Gastroesophageal sphincter (tissue), 4 donors: ENCODE results near the gene PGGT1B. TPM values are rescaled to one million over a fixed set of nuclear protein-coding genes. Genes with fewer than 3 reads are reported as not detected.

Source experiments
- ATAC-seq: fragments of 150-250 bp; one replicate; pipeline ENCODE4 v1.9.1; 2016; ENCODE audit warnings: mild to moderate bottlenecking, moderate library complexity
- H3K27ac ChIP-seq, 4 donors: fragments of 200-600 bp; sonication (generic) in 3 of 4; 1 replicate in 3 of 4; 2 replicates in 1 of 4; pipeline ENCODE4 v1.5.1; 2016 to 2019
- H3K27me3 ChIP-seq: fragments of 200-600 bp; sonication (generic); one replicate; pipeline ENCODE4 v1.5.1; 2019
- H3K36me3 ChIP-seq, 2 donors: fragments of 200-600 bp; sonication (generic); one replicate each; pipeline ENCODE4 v1.5.1; 2019; ENCODE audit warnings: control low read depth in 1 of 2
- H3K4me1 ChIP-seq, 3 donors: fragments of 200-600 bp; sonication (generic); 1 replicate in 2 of 3; 2 replicates in 1 of 3; pipeline ENCODE4 v1.5.1; 2016 to 2019; ENCODE audit warnings: control low read depth in 2 of 3
- H3K4me3 ChIP-seq, 2 donors: fragments of 200-600 bp; sonication (generic); one replicate each; pipeline ENCODE4 v1.5.1; 2019; ENCODE audit warnings: mild to moderate bottlenecking in 1 of 2, moderate library complexity in 1 of 2
- H3K9me3 ChIP-seq, 3 donors: fragments of 200-600 bp; sonication (generic); one replicate each; pipeline ENCODE4 v1.5.1; 2017 to 2019; ENCODE audit warnings: control low read depth in 2 of 3
- CTCF ChIP-seq, 4 experiments: fragments of 200-600 bp in 2 of 4; fragments of 450-650 bp in 2 of 4; sonication (generic) in 1 of 4; IDR thresholded peaks; one replicate each; pipeline ENCODE4 v1.5.1; 2017 to 2019; ENCODE audit warnings: antibody characterized with exemption in 4 of 4, mild to moderate bottlenecking in 2 of 4, moderate library complexity in 2 of 4
- EP300 ChIP-seq: sonication (generic); formaldehyde crosslinking; IDR thresholded peaks from one replicate; pipeline ENCODE4 v1.6.1; 2017; ENCODE audit warnings: antibody characterized with exemption, mild to moderate bottlenecking
- POLR2A ChIP-seq, 2 donors: fragments of 450-650 bp; IDR thresholded peaks; one replicate each; pipeline ENCODE4 v1.6.1; 2017; ENCODE audit warnings: antibody characterized with exemption in 2 of 2, mild to moderate bottlenecking in 2 of 2, moderate library complexity in 1 of 2
- POLR2AphosphoS5 ChIP-seq: sonication (generic); formaldehyde crosslinking; IDR thresholded peaks from one replicate; pipeline ENCODE4 v1.6.1; 2017; ENCODE audit warnings: antibody characterized with exemption
- WGBS, 2 donors: methylation state at CpG; one replicate each; pipeline ENCODE4 v1.1.5; 2018; ENCODE audit warnings: low coverage in 1 of 2; 5-methylcytosine and 5-hydroxymethylcytosine counted together
- total RNA-seq, 4 donors: library from RNA; depleted of rRNA; stranded (reverse); fragments of >200 nt; gene quantifications; one replicate each; pipeline ENCODE4 v1.1.0, GENCODE V29; 2016

The PGGT1B gene
- total RNA-seq, 4 donors from 2014 or later, result 9.9 to 14.9 (median 11.6) TPM

GRCh38 chr5:115180165-115180709 lies 82.4 kb downstream of the PGGT1B start:
- Histone ChIP-seq H3K36me3 (no peaks in the 10 kb centered on the region), H3K4me3 (peak overlapping the region; percentile 24 to 57), H3K4me1 (peaks cover 0 to 24% (median 0%) of the 10 kb centered on the region in 3 donors), H3K27ac (peak overlapping the region in 3 of 4 donors; percentile 44 to 60 (median 59)), H3K27me3 (peaks cover 70% of the 10 kb centered on the region), H3K9me3 (no peaks in the 10 kb centered on the region)
- peak; percentile 60 for ATAC-seq
- WGBS, 2 donors, result 0 to 1% methylated on average over 4 to 24 of the region's 54 CpGs
- TF ChIP-seq CTCF (IDR thresholded peaks at IDR 0.05), result no peak
- no peak for TF ChIP-seq POLR2A (IDR thresholded peaks at IDR 0.05)
- TF ChIP-seq EP300, result no peak
- no peak for TF ChIP-seq POLR2AphosphoS5

- ATAC-seq, result peak; percentile 62
- 3% methylated on average over 13 of the region's 56 CpGs; no CpG with 5 or more reads in 1 of the 2 donors for WGBS, 2 donors
Measured at GRCh38 chr5:115179394-115180164, 83.1 kb downstream of the PGGT1B start.

GRCh38 chr5:115179030-115179393 lies 83.7 kb downstream of the PGGT1B start:
- Histone ChIP-seq H3K27me3 (peaks cover 60% of the 10 kb centered on the region), H3K4me1 (peaks cover 0 to 24% (median 0%) of the 10 kb centered on the region in 3 donors), H3K4me3 (peak overlapping the region in 1 of 2 donors; percentile 57), H3K36me3 (no peaks in the 10 kb centered on the region), H3K27ac (peak overlapping the region in 1 of 4 donors; percentile 59), H3K9me3 (no peaks in the 10 kb centered on the region)
- ATAC-seq, result no peak
- WGBS, 2 donors, result 43% methylated on average over 7 of the region's 30 CpGs; no CpG with 5 or more reads in 1 of the 2 donors
- no peak for TF ChIP-seq POLR2A (IDR thresholded peaks at IDR 0.05)

More at GRCh38 chr5:115179394-115180164, 83.1 kb downstream of the PGGT1B start:
- TF ChIP-seq CTCF (IDR thresholded peaks at IDR 0.05), result no peak
- peaks cover 0 to 24% (median 0%) of the 10 kb centered on the region in 3 donors for H3K4me1 ChIP-seq
- peaks cover 66% of the 10 kb centered on the region for H3K27me3 ChIP-seq
- peak overlapping the region; percentile 24 to 57 for H3K4me3 ChIP-seq
- peak overlapping the region in 2 of 4 donors; percentile 59 to 60 for H3K27ac ChIP-seq
- no peaks in the 10 kb centered on the region for H3K9me3 ChIP-seq
- no peaks in the 10 kb centered on the region for H3K36me3 ChIP-seq

GRCh38 chr5:115170929-115171510 lies 91.7 kb downstream of the PGGT1B start:
- no peaks in the 10 kb centered on the region for H3K9me3 ChIP-seq
- TF ChIP-seq POLR2AphosphoS5, result no peak
- no peak for TF ChIP-seq POLR2A (IDR thresholded peaks at IDR 0.05)
- TF ChIP-seq EP300, result no peak
- no peak for TF ChIP-seq CTCF (IDR thresholded peaks at IDR 0.05)
- no peaks in the 10 kb centered on the region for H3K36me3 ChIP-seq
- peak overlapping the region in 3 of 4 donors; percentile 65 to 77 (median 72) for H3K27ac ChIP-seq
- peak overlapping the region; percentile 59 to 89 for H3K4me3 ChIP-seq
- H3K4me1 ChIP-seq, result peaks cover 0 to 26% (median 5%) of the 10 kb centered on the region in 3 donors
- ATAC-seq, result no peak
- 29 to 42% methylated on average over 9 to 14 of the region's 16 CpGs for WGBS, 2 donors
- peaks cover 41% of the 10 kb centered on the region for H3K27me3 ChIP-seq

GRCh38 chr5:115170134-115170928 lies 92.3 kb downstream of the PGGT1B start:
- TF ChIP-seq POLR2A (IDR thresholded peaks at IDR 0.05), result no peak
- no peak for TF ChIP-seq EP300
- TF ChIP-seq CTCF (IDR thresholded peaks at IDR 0.05), result no peak
- TF ChIP-seq POLR2AphosphoS5, result no peak
- H3K4me3 ChIP-seq, result peak overlapping the region; percentile 59 to 89
- peak; percentile 73 for ATAC-seq
- peaks cover 48% of the 10 kb centered on the region for H3K27me3 ChIP-seq
- H3K27ac ChIP-seq, result peak overlapping the region in 3 of 4 donors; percentile 65 to 77 (median 72)
- H3K4me1 ChIP-seq, result peaks cover 0 to 26% (median 5%) of the 10 kb centered on the region in 3 donors
- WGBS, 2 donors, result 0% methylated on average over 1 to 8 of the region's 69 CpGs
- H3K36me3 ChIP-seq, result no peaks in the 10 kb centered on the region
- no peaks in the 10 kb centered on the region for H3K9me3 ChIP-seq
